ENCODE results near the gene HPSE2. TPM values are rescaled to one million over a fixed set of nuclear protein-coding genes. Genes with fewer than 3 reads are reported as not detected.

The HPSE2 gene
- total RNA-seq, 1 donor from 2014 or later, result not detected

GRCh38 chr10:99010286-99010685 lies 225.4 kb downstream of the HPSE2 start:
- no peak for FAIRE-seq
- Histone ChIP-seq H3K27me3 (ENCODE audit: control insufficient read depth, insufficient read depth, low read length) (no peaks in the 10 kb centered on the region), H3K4me3 (ENCODE audit: low read depth, low read length) (no peak overlapping the region), H3K36me3 (ENCODE audit: control insufficient read depth, insufficient read depth, low read length) (no peaks in the 10 kb centered on the region)
- DNase-seq (ENCODE audit: low read depth), result no peak
- no peak for TF ChIP-seq CTCF (IDR thresholded peaks at IDR 0.05; ENCODE audit: insufficient read depth, low read length, severe bottlenecking)

- TF ChIP-seq CTCF (IDR thresholded peaks at IDR 0.05; ENCODE audit: insufficient read depth, low read length, severe bottlenecking), result no peak
- H3K4me3 ChIP-seq (ENCODE audit: low read depth, low read length), result no peak overlapping the region
- DNase-seq (ENCODE audit: low read depth), result no peak
- no peaks in the 10 kb centered on the region for H3K36me3 ChIP-seq (ENCODE audit: control insufficient read depth, insufficient read depth, low read length)
- H3K27me3 ChIP-seq (ENCODE audit: control insufficient read depth, insufficient read depth, low read length), result no peaks in the 10 kb centered on the region
- no peak for FAIRE-seq
Observed at GRCh38 chr10:99008054-99008453, 227.6 kb downstream of the HPSE2 start.

- FAIRE-seq (no peak), DNase-seq (ENCODE audit: low read depth) (no peak)
- Histone ChIP-seq H3K27me3 (ENCODE audit: control insufficient read depth, insufficient read depth, low read length) (no peaks in the 10 kb centered on the region), H3K4me3 (ENCODE audit: low read depth, low read length) (no peak overlapping the region), H3K36me3 (ENCODE audit: control insufficient read depth, insufficient read depth, low read length) (no peaks in the 10 kb centered on the region)
- no peak for TF ChIP-seq CTCF (IDR thresholded peaks at IDR 0.05; ENCODE audit: insufficient read depth, low read length, severe bottlenecking)
Observed at GRCh38 chr10:99007457-99007856, 228.2 kb downstream of the HPSE2 start.

- no peaks in the 10 kb centered on the region for H3K27me3 ChIP-seq (ENCODE audit: control insufficient read depth, insufficient read depth, low read length)
- H3K4me3 ChIP-seq (ENCODE audit: low read depth, low read length), result no peak overlapping the region
- TF ChIP-seq CTCF (IDR thresholded peaks at IDR 0.05; ENCODE audit: insufficient read depth, low read length, severe bottlenecking), result no peak
- H3K36me3 ChIP-seq (ENCODE audit: control insufficient read depth, insufficient read depth, low read length), result no peaks in the 10 kb centered on the region
- DNase-seq (ENCODE audit: low read depth) (no peak), FAIRE-seq (no peak)
Observed at GRCh38 chr10:99005254-99005653, 230.4 kb downstream of the HPSE2 start.

GRCh38 chr10:99004738-99005137 lies 230.9 kb downstream of the HPSE2 start:
- DNase-seq (ENCODE audit: low read depth), result no peak

More at GRCh38 chr10:99004738-99005137, 230.9 kb downstream of the HPSE2 start:
- Histone ChIP-seq H3K36me3 (ENCODE audit: control insufficient read depth, insufficient read depth, low read length) (no peaks in the 10 kb centered on the region), H3K27me3 (ENCODE audit: control insufficient read depth, insufficient read depth, low read length) (no peaks in the 10 kb centered on the region), H3K4me3 (ENCODE audit: low read depth, low read length) (no peak overlapping the region)
- no peak for FAIRE-seq
- no peak for TF ChIP-seq CTCF (IDR thresholded peaks at IDR 0.05; ENCODE audit: insufficient read depth, low read length, severe bottlenecking)

Measured in bronchial epithelial cell (primary cell).